GM18873 (cell line): ENCODE results near the gene RABGAP1L.
"Not testable (repeated sequence)": the region's sequence is repeated elsewhere in the genome, so short reads cannot be mapped to it uniquely, and the experiment has no call there.

Experiments used
- ATAC-seq: cut with Tn5 transposase; IDR thresholded peaks from one replicate; pipeline ENCODE4 v1.9.1; 2021; ENCODE audit warnings: mild to moderate bottlenecking, moderate library complexity, moderate number of reproducible peaks; ENCODE audit not compliant: unreplicated experiment, low FRiP score

Gene RABGAP1L

DNA sequence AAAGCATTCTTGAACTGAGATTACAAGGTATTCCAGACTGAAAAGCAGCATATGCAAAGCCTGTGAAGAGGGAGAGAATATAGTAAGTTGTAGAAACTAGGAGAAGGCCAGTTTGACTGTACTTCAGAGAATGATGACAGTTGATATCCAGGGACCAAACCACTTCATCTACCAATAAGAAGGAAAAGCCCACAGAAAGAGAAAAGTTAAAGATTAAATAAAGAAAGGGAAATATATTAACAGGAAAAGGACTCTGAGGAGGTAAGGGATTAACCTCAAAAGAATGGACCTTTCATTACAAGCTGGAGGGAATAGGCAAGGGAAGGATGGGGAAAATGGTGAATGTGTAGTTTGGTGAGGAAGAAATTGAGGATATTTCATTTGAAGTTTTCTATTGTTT, 660.3 kb downstream of the RABGAP1L start:
- no peak for ATAC-seq

GRCh38 chr1:174825127-174825526, 665.8 kb downstream of the RABGAP1L start:
- ATAC-seq = no peak

- ATAC-seq = no peak
Observed at GRCh38 chr1:174825806-174826205, 666.5 kb downstream of the RABGAP1L start.

- no peak for ATAC-seq
Observed at GRCh38 chr1:174828264-174828663, 668.9 kb downstream of the RABGAP1L start.

DNA sequence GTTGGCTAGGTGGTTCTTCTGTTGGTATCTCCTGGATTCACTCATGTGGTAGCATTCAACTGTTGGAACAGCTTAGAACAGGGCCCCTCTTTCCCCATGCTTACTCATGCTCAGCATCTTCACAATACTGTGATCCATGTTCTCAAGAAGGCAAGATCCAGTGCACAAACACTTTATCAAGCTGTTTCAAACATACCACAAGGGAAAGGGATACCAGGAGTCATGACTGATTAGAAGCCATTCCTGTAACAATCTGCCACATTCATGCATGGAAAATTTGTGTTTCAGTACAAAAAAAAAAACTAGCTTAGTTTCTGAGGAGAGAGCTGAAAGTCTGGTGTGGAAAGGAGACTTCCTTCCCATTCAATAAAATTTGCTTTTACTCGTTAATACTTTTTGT, 670.7 kb downstream of the RABGAP1L start:
- ATAC-seq = no peak

DNA sequence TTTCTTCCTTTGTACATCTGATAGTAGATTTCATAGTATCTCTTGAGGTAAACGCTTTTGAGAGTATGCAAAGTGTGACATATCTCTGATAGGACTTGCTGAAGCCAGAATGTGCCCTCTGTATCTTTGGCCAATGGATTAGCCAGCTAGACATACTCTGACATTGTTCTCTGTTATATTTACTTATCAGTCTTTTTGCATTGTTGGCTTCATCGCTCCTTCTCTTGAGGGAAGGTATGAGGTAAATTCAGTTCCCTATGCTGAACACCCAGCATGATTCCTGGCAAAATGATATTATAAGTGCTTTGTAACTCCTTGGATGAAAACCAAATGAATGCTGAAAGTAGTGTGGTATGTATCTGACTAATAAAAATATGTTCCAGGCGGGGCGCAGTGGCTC, 677.2 kb downstream of the RABGAP1L start:
- ATAC-seq = no peak

DNA sequence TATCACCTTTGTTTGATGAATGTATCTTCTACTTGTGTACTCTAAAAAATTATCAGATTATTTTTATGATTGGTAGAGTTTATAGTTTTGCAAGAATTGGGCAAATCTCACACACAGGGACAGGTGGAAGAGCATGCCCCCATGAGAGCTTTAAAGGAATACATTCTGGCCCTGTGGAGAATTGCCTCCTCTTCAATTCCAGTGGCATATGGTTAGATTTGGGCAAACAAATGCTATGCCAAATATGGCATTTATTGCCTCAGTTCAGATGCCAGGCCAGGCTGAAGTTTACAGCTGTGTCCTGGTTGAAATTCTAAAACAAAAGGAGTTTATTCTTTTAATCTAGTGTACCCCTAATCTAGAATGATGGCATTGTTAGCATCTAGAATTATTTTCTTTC, 678.1 kb downstream of the RABGAP1L start:
- no peak for ATAC-seq

- ATAC-seq = no peak
Observed at GRCh38 chr1:174839211-174839610, 679.9 kb downstream of the RABGAP1L start.

DNA sequence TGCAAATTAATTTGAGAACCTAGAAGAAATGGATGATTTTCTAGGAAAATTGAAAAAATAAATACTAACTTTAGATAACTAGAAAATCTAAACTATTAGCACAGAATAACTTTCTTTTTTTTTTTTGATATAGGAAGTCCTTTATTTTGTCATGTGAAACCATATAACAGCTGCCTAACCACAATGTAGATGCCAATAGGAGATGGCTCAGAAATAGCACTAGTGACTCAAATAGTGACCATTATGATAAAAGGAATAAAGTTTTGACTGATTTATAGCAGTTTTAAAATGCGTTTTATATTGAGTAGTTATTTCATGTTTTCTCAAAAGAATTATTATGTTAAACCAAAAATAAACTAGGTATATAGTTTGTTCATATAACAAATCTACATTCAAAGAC, 682.4 kb downstream of the RABGAP1L start:
- ATAC-seq = no peak

DNA sequence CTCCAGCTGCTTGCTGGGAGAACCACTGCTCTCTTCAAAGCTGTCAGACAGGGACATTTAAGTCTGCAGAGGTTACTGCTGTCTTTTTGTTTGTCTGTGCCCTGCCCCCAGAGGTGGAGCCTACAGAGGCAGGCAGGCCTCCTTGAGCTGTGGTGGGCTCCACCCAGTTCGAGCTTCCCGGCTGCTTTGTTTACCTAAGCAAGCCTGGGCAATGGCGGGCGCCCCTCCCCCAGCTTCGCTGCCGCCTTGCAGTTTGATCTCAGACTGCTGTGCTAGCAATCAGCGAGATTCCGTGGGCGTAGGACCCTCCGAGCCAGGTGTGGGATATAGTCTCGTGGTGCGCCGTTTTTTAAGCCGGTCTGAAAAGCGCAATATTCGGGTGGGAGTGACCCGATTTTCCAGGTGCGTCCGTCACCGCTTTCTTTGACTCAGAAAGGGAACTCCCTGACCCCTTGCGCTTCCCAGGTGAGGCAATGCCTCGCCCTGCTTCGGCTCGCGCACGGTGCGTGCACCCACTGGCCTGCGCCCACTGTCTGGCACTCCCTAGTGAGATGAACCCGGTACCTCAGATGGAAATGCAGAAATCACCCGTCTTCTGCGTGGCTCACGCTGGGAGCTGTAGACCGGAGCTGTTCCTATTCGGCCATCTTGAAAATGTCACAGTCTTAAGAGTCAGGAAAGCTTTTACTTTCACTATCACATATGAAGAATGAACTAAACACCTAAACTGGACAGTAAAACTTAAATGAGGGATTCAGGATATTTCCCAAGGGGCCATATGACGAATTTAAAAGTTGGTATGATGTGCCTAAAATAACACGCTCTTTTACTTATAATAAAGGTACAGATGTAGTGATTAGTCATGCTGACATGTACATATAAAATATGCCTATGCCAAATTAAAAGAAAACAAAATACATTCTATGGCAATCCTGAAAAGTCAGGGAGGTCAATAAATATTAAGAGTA, 689.6 kb downstream of the RABGAP1L start:
- ATAC-seq = not testable (repeated sequence)

- ATAC-seq = no peak
Observed at GRCh38 chr1:174850726-174851125, 691.4 kb downstream of the RABGAP1L start.

DNA sequence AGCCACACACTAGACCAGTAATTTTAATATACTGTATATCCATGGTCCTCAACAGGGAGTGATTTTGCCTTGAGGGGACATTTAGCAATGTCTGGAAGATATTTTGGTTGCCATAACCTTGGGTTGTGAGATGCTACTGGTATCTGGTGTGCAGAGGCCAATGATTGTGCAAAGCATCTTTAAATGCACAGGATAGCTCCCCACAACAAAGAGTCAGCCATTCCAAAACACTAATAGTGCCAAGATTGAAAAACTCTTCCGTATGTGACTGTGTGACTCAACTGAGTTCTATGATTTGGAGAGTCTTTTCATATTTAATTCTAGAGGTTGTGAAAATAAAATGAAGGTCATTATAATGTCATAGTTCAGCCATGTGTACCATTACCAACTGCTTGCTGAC, 699.0 kb downstream of the RABGAP1L start:
- no peak for ATAC-seq

DNA sequence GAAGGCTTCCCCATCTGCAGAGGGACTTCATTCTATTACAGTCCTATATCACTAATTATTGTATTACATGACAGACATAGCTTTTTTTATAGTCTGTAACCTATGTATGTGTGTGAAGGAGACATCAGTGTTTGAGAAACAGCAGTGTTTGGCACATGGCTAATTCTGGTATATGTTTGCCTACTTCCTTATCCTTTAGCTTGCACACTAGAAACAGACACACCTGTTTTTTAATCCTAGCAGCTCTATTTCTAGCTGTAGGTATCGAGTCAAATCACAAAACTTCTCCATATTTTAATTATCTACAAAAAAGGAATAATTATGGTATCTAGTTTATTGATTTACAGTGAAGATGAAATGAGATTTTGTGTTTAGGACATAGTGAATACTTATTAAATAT, 711.0 kb downstream of the RABGAP1L start:
- ATAC-seq = no peak

DNA sequence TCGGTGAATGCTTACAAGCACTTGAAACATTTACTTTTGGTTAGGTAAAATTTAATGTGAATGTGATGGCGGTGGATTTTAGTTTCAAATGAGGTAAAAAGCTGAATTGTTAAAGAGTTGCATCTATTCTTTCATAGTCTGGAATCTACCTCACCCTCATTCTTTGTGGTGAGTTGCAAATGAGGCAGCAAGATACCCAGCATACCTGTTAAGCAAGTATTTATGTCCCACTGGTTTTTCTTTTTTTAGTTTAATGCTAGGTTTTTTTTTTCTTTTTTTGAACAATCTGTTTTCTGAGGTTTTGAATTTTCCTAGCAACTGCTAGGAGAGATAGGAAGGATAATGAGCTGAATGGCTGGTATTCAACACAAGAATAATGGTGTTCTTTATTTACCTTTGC, 712.6 kb downstream of the RABGAP1L start:
- ATAC-seq = no peak

DNA sequence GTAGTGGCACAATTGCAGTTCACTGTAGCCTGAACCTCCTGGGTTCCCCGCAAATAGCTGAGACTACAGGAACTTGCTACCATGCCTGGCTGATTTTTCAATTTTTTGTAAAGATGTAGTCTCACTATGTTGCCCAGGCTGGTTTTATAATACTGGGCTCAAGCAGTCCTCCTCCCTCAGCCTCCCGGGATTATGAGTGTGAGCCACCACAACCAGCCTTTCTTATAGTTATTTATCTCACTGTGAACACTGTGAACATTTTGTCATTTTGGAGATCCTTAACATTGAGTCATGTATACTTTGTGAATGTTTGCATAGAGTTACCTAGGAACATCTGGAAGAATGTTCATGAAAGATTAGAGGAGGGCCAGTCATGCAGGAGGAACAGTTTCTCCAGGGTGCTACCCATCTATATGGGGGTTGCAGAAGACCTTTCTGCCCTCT, 713.3 kb downstream of the RABGAP1L start:
- ATAC-seq = no peak

- ATAC-seq = peak; percentile 71
Observed at GRCh38 chr1:174874331-174875053, 715.2 kb downstream of the RABGAP1L start.

GRCh38 chr1:174875306-174875705, 716.0 kb downstream of the RABGAP1L start:
- no peak for ATAC-seq

DNA sequence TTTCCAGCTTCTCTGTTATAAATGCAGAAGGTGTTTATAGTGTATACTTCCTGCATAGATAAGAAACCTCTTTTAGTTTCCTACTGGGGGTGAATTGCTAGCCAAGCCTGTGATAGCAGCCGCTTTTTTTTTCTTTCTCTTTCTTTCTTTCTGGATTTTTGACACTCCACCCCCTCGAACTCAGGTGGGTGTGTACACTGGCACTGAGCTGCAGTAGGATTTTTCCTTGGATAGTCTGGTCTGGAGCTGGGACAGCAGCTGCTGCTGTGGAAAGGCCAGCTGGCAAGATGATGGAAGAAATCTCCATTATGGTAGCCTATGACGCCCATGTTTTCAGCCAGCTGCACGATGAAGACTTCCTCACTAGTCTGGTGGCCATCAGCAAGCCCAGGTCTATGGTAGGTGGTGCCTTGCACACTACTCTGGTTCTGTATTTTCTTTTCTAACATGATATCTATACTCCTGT, 717.9 kb downstream of the RABGAP1L start:
- no peak for ATAC-seq

DNA sequence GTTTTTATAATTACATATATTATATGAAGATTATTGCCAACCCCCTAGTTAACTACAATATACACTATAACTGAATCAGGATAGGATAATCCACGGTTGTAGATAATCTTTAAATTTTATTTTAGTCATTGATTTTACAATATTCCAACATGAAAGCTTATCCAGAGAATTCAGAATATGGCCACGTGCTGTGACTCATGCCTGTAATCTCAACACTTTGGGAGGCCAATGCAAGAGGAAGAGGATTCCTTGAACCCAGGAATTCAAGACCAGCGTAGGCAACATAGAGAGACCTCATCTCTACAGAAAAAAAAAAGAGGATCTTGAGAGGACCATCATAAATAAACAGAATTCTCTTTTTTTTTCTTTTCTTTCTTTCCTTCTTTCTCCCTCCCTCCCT, 720.9 kb downstream of the RABGAP1L start:
- no peak for ATAC-seq

GRCh38 chr1:174883409-174883808, 724.1 kb downstream of the RABGAP1L start:
- ATAC-seq = no peak

GRCh38 chr1:174884038-174884437, 724.7 kb downstream of the RABGAP1L start:
- ATAC-seq = no peak
